Uterus (tissue), 4 donors: Measurements from ENCODE around the gene MTX3. TPM values are rescaled to one million over a fixed set of nuclear protein-coding genes. Genes with fewer than 3 reads are reported as not detected.

Source experiments
- DNase-seq, 2 donors: peaks; one replicate each; pipeline ENCODE4 v3.0.0-alpha.2; 2019 to 2020
- H3K27ac ChIP-seq, 2 donors: fragments of 200-600 bp; sonication (generic); 1 replicate in 1 of 2; 2 replicates in 1 of 2; pipeline ENCODE4 v1.5.1; 2016 to 2018
- H3K27me3 ChIP-seq, 2 donors: fragments of 200-600 bp; sonication (generic); one replicate each; pipeline ENCODE4 v1.5.1; 2018 to 2019; ENCODE audit warnings: control low read depth in 1 of 2
- H3K36me3 ChIP-seq, 2 donors: fragments of 200-600 bp; sonication (generic); one replicate each; pipeline ENCODE4 v1.5.1; 2019; ENCODE audit warnings: control low read depth in 1 of 2
- H3K4me1 ChIP-seq, 2 donors: fragments of 200-600 bp; sonication (generic); one replicate each; pipeline ENCODE4 v1.5.1; 2018 to 2019; ENCODE audit warnings: control low read depth in 1 of 2
- H3K4me3 ChIP-seq, 2 donors: fragments of 200-600 bp; sonication (generic); 1 replicate in 1 of 2; 2 replicates in 1 of 2; pipeline ENCODE4 v1.5.1; 2018 to 2019; ENCODE audit warnings: mild to moderate bottlenecking in 1 of 2
- H3K9me3 ChIP-seq, 2 donors: fragments of 200-600 bp; sonication (generic); one replicate each; pipeline ENCODE4 v1.5.1; 2019; ENCODE audit warnings: control low read depth in 1 of 2
- CTCF ChIP-seq, 4 experiments: fragments of 200-600 bp in 2 of 4; fragments of 450-650 bp in 2 of 4; sonication (generic) in 2 of 4; IDR thresholded peaks; one replicate each; pipeline ENCODE4 v1.5.1; 2016 to 2019; ENCODE audit warnings: antibody characterized with exemption in 4 of 4, mild to moderate bottlenecking in 2 of 4, moderate library complexity in 1 of 4
- POLR2A ChIP-seq, 2 donors: fragments of 450-650 bp; IDR thresholded peaks; one replicate each; pipeline ENCODE4 v1.6.1; 2016; ENCODE audit warnings: antibody characterized with exemption in 2 of 2, mild to moderate bottlenecking in 1 of 2, moderate library complexity in 1 of 2
- intact Hi-C: fragments of 100-400 bp; cut with DNase I; formaldehyde crosslinking; loops from one replicate; pipeline ENCODE4 v1.15.1; 2023; ENCODE audit warnings: low total_unique reads
- total RNA-seq, 4 donors: library from RNA; depleted of rRNA in 3 of 4; stranded (reverse); fragments of >200 nt in 3 of 4; gene quantifications; one replicate each; pipeline versions ENCODE4 v1.1.0 to v1.2.4, GENCODE V29; 2014 to 2023
- donor health status: DM: yes; HTN: yes; CAD: no.

MTX3 gene
- total RNA-seq, 4 donors from 2014 or later = 6.4 to 52.3 (median 15.8) TPM

GRCh38 chr5:79961716-79962574 is 29.1 kb downstream of the MTX3 start:
- Histone ChIP-seq H3K36me3 (no peaks in the 10 kb centered on the region), H3K27me3 (no peaks in the 10 kb centered on the region), H3K4me3 (no peak overlapping the region), H3K9me3 (no peaks in the 10 kb centered on the region), H3K4me1 (no peaks in the 10 kb centered on the region), H3K27ac (no peak overlapping the region)
- intact Hi-C loops = no loop called here
- TF ChIP-seq POLR2A (IDR thresholded peaks at IDR 0.05) (no peak), CTCF (IDR thresholded peaks at IDR 0.05) (no peak)
- no peak for DNase-seq

GRCh38 chr5:79959407-79959806 is 31.7 kb downstream of the MTX3 start:
- intact Hi-C loops = no loop called here
- Histone ChIP-seq H3K4me1 (no peaks in the 10 kb centered on the region), H3K27ac (no peak overlapping the region), H3K27me3 (no peaks in the 10 kb centered on the region), H3K4me3 (no peak overlapping the region), H3K36me3 (no peaks in the 10 kb centered on the region), H3K9me3 (no peaks in the 10 kb centered on the region)
- no peak for DNase-seq
- TF ChIP-seq POLR2A (IDR thresholded peaks at IDR 0.05) (no peak), CTCF (IDR thresholded peaks at IDR 0.05) (no peak)

GRCh38 chr5:79955941-79956670 is 35.0 kb downstream of the MTX3 start:
- TF ChIP-seq POLR2A (IDR thresholded peaks at IDR 0.05) (no peak), CTCF (IDR thresholded peaks at IDR 0.05) (no peak)
- intact Hi-C loops = no loop called here

GRCh38 chr5:79955356-79955895 is 35.6 kb downstream of the MTX3 start:
- no peak overlapping the region for H3K27ac ChIP-seq
- TF ChIP-seq POLR2A (IDR thresholded peaks at IDR 0.05) (no peak), CTCF (IDR thresholded peaks at IDR 0.05) (no peak)

More at GRCh38 chr5:79955941-79956670, 35.0 kb downstream of the MTX3 start:
- no peak for DNase-seq
- Histone ChIP-seq H3K36me3 (no peaks in the 10 kb centered on the region), H3K4me3 (no peak overlapping the region), H3K9me3 (no peaks in the 10 kb centered on the region), H3K27ac (no peak overlapping the region), H3K27me3 (no peaks in the 10 kb centered on the region), H3K4me1 (no peaks in the 10 kb centered on the region)

GRCh38 chr5:79954620-79955019 is 36.4 kb downstream of the MTX3 start:
- Histone ChIP-seq H3K4me1 (no peaks in the 10 kb centered on the region), H3K4me3 (no peak overlapping the region), H3K9me3 (no peaks in the 10 kb centered on the region), H3K27ac (no peak overlapping the region), H3K27me3 (no peaks in the 10 kb centered on the region), H3K36me3 (no peaks in the 10 kb centered on the region)
- no peak for TF ChIP-seq CTCF (IDR thresholded peaks at IDR 0.05)
- no peak for TF ChIP-seq POLR2A (IDR thresholded peaks at IDR 0.05)
- DNase-seq = no peak
- intact Hi-C loops = no loop called here

More at GRCh38 chr5:79955356-79955895, 35.6 kb downstream of the MTX3 start:
- intact Hi-C loops = no loop called here
- Histone ChIP-seq H3K27me3 (no peaks in the 10 kb centered on the region), H3K4me3 (no peak overlapping the region), H3K36me3 (no peaks in the 10 kb centered on the region), H3K9me3 (no peaks in the 10 kb centered on the region), H3K4me1 (no peaks in the 10 kb centered on the region)
- no peak for DNase-seq
